SW480 (cell line): ENCODE results near the gene GRAMD1A.
"Not testable (repeated sequence)": the region's sequence is repeated elsewhere in the genome, so short reads cannot be mapped to it uniquely, and the experiment has no call there.

Source experiments
- DNase-seq: peaks from one replicate; pipeline ENCODE4 v3.0.0-alpha.2; 2016; ENCODE audit warnings: low spot score

The GRAMD1A gene

DNA sequence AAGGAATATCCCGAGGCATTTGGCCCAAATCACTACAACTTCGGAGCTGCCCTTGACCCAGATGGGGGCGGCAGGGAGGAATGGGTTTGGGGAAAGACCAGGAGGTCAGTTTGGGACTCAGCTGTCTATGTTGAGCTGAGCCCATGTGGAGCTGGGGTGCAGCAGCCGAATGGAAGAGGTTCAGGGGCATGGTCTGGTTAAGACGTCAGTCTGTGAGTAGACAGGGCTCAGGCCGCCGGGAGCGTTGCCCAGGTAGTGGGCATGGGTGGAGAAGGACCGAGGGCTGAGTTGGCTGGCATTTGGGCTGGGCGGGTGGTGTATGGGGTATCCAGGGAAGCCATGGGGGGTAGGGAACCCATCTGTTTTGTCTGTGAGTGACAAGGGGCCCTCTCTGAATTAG, 20.9 kb downstream of the GRAMD1A start:
- DNase-seq = no peak

DNA sequence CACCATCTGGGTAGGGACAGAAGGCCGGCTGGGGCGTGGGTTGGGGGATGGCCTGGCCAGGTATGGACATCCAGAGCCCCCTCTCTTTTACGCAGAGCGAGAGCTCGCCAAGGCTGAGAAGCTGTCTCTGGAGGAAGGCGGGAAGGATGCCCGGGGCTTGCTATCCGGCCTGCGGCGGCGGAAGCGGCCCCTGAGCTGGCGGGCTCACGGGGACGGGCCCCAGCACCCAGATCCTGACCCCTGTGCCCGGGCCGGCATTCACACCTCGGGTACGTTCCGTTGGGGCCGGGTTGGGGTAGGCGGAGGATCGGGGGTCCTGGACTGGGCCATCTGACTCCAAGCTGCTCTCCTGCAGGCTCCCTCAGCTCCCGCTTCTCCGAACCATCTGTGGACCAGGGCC, 21.5 kb downstream of the GRAMD1A start:
- no peak for DNase-seq

DNA sequence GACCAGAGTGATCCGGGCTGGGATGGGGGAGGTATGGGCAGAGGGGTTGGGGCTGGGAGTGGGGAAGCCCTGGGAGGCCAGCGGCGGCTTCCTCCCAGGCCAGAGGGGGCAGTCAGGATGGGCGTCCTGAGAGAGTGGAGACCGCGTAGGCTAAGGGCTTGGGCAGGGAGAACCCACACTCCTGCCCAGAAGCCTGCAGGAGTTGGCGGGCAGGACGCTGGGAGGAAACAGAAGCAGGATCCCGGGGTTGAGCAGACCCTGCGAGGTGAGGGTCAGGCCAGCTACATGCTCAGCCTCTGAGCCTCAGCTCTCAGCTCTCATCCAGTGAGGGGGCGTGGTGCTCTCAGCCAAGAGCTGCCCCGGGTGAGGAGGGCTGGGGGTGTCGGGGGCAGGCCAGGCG, 22.3 kb downstream of the GRAMD1A start:
- DNase-seq = no peak

DNA sequence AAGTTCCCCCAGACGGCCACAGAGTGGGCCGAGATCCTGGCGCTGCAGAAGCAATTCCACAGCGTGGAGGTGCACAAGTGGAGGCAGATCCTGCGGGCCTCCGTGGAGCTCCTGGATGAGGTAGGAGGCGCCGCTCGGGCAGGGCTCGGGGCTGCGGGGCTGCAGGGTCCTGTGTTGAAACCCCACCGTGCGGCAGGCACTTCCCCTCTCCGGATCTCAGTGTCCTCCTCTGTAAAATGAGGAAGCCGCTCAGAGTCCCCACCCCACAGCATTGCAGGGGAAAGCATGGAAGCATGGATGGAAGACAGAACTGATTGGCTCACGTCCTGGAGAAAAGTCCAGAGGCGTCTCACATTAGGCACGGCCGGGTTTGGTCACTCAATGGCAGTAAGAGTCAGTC, 23.3 kb downstream of the GRAMD1A start:
- DNase-seq = no peak

DNA sequence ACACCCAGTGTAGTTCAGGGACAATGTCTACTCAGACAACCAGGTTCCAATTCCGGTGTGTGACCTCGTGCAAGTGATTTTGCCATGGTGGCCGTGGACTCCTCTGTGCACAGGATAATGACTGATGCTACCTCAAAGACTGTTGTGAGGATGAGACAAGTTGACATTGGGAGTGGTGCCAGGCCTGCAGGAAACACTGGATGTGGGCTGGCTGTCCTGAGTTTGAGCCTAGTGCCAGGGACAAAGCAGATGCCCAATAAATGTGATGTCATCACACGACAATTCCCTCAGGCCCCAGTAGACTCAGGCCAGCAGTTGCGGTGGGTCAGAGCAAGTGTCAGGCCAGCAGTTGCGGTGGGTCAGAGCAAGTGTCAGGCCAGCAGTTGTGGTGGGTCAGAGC, 24.0 kb downstream of the GRAMD1A start:
- DNase-seq = no peak

DNA sequence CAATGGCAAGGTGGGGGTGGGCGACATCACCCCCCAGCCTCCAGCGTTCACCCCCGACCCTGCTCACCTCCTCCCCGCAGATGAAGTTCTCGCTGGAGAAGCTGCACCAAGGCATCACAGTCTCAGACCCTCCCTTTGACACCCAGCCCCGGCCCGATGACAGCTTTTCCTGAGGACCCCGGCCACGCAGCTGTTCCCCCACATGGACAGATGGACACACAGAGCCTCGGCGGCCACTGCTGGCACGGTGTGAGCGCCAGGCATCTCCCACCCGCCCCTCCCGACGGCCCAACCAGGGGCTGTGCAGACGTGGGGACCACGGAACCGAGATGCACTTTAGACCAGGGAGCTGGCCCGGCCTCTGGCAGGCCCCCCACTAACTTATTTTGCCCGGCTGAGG, 25.8 kb downstream of the GRAMD1A start:
- no peak for DNase-seq

DNA sequence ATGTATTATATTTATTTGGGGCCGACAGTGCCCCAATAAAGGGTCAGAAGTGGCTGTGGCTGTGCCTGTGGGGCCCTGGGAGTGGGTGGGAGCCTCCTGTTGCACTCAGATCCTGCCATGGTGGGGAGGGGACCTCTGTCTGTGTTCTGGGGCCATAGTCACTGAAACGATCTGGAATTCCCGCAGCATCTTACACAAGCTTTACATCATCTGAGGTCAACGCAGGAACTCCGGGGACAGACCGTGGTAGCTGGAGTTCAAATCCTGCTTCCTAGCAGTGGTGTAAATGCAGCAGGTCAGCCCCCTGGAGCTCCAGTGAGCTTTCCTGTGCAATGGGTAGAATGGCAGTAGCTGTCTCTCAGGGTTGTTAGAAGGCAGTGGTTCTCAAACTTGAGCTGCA, 26.3 kb downstream of the GRAMD1A start:
- no peak for DNase-seq

DNA sequence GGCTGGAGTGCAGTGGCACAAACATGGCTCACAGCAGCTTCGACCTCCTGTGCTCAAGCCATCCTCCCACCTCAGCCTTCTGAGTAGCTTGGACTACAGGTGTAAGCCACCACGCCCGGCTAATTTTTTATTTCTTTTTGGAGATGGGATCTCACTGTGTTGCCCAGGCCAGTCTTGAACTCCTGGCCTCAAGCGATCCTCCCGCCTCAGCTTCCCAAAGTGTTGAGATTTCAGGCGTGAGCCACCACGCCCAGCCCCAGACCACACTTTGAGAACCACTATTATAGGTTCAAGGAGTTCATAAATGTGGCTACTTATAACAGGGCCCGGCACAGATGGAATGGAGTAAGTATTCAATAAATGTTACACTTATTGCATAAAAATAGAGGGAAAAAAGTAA, 26.9 kb downstream of the GRAMD1A start:
- no peak for DNase-seq

DNA sequence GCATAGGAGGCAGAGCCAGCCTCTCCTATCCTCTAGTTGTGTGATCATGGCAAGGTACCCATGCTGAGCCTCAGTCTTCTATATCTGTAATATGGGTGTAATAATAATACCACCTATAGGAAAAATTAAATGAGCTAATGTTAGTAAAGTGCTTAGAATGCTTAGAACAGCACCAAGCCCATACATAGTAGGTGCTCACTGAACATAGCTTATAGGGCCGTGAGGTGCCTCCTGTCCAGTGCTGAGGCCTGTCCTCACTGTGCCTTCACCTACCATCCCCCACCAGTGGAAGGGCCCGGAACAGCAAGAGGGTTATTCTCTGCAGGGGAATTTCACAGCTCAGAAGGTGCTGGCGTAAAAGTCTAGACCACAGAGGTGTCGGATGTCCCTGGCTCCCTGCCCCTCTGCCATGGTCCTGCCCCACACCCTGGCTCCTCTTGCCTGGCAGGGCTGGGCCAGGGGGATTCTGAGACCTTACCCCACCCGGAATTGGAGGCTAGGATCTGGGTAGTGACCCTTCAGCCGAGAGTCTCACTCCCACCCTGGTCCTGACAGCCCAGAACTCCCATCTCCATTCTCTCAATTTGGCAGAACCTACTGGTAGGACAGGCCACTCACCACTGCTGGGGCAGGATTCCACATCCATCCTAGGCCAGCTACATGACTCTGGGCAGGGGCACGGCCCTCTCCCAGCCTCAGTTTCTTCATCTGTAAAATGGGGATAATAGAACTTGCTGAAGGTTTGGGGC, 27.9 kb downstream of the GRAMD1A start:
- DNase-seq = peak; percentile 42

DNA sequence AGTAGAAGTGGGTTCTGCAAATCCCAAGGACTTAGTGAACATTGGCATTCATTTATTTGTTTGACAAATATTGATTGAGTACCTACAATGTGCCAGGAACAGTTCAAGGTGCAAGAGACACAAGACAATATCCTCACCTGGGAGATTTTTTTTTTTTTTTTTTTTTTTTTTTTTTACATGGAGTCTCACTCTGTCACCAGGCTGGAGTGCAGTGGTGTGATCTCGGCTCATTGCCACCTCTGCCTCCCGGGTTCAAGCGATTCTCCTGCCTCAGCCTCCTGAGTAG, 28.4 kb downstream of the GRAMD1A start:
- DNase-seq = not testable (repeated sequence)

DNA sequence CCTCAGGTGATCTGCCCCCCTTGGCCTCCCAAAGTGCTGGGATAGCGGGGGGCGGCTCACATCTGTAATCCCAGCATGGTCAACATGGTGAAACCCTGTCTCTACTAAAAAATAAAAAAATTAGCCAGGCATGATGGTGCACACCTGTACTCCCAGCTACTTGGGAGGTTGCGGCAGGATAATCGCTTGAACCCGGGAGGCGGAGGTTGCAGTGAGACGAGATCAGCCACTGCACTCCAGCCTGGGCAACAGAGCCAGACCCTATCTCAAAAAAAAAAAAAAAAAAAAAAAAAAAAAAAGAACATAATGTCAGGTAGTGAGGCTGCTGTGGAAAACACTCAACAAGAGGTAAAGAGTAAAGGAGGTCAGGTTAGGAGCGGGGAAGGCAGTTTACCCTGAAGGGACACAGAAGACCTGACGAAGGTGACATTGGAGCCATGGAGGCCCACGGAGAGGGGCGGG, 29.2 kb downstream of the GRAMD1A start:
- not testable (repeated sequence) for DNase-seq

DNA sequence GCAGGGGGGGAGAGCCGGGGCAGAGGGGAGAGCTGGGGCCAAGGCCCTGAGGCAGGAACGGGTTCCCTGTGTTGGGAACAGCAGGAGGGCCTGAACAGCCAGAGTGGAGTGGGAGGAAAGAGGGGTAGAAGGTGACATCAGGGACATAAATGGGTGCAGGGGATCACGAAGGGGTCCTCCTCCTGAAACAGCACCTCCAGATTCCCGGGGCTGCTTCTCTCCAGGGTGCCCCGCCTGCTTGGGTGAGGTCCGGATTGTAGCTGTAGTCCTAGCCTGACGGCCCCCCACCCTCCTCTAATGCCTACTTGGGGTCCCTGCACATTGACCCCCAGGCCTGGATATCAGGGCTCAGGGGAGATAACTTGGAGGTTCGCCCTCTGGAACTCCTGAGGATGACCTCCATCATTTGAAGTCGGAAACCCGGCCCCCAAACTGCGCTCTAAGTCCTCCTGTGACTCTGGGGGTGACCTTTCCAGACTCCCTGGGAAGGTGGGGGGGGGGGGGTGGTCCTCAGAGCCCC, 29.7 kb downstream of the GRAMD1A start:
- no peak for DNase-seq

DNA sequence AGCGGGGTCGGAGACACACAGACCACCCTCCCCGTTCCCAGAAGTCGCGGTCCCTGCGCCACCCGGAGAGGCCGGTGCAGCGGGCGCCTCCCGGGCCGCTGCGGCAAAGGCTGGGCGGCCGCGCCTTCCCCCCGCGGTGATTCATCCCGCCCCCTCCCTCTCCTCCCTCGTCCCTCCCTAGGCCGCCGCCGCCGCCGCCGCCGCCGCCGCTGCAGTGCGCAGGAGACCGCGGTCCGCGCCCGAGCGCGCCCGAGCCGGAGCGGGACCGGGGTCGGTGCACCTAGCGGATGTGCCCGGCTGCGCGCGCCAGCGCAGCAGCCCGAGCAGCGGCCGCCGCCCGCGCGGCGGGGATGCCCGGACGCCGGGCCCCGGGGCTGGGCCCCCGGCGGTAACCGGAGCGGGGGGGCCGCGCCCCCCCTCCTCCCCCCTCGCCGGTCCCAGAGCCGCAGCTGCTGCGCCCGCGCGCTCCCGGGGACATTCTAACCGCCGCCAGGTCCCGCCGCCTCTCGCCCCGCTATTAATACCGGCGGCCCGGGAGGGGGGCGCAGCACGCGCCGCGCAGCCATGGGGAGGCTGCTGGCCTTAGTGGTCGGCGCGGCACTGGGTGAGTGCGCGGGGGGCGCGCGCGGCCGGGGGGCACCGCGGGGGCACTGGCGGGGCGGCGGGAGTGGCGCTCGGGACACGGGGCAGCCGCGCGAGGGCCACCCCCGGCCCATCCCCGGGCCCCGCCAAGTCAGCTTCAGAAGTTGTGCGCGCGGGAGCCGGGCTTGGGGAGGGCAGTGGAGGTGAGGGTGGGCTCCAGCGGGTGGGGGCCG, 30.3 kb downstream of the GRAMD1A start, which contains the start of gene SCN1B:
Gene SCN1B, plus strand, starts transcription at position 214 of the 815 bp plus-strand sequence. Its CDS starts 351 bp downstream, at position 565.
- peak; percentile 77 for DNase-seq

DNA sequence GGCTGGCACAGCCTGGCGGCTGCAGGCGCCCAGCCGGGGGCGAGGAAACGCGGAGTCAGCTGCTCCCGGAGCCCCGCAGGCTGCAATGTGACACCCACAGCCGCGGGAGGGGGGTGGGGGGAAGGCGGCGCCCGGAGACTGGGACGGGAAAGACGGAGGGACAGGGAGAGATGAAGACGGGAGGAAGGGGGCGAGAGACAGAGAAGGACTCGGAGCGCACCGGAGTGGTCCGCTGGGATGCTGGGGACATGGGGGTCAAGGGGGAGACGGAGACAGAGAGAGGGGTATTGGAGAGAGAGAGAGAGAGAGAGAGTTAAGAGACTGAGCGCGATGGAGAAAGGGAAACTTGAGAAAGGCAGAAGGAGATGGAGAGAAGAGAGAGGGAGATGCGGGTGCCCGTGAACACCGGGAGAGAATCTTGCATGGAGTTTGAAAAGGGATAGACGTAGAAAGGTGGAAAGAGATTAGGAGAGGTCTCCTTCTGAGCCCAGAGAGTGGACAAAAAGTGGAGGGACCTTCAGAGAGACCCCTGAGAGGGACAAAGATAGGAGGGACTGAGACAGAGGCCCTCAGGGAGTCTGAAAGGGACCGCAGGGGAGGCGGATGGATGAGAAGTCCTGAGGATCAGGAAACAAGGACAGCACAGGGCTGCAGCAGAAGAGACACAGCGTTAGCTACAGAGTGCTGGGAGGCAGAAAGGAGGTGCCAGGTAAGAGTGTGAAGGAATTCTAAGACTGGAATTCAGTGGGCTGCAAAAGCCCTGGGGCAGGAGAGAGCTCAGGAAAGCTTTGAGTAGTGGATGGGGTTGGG, 31.2 kb downstream of the GRAMD1A start:
- no peak for DNase-seq

DNA sequence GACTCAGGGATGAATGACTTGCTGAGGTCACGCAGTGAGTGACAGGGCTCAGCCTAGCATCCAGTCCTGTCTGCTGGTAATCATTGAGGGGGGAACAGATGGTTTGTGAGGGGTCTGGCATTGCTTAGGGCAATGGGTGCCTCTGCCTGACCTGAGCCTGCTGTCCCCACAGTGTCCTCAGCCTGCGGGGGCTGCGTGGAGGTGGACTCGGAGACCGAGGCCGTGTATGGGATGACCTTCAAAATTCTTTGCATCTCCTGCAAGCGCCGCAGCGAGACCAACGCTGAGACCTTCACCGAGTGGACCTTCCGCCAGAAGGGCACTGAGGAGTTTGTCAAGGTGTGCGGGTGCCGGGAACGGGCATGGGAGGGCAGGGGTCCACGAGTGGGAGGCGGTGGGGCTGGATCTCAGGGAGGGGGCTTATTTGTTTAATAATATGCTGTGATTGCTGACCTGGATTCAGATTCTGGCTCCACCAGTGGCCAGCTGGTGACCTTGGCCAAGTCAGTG, 32.3 kb downstream of the GRAMD1A start:
- no peak for DNase-seq

DNA sequence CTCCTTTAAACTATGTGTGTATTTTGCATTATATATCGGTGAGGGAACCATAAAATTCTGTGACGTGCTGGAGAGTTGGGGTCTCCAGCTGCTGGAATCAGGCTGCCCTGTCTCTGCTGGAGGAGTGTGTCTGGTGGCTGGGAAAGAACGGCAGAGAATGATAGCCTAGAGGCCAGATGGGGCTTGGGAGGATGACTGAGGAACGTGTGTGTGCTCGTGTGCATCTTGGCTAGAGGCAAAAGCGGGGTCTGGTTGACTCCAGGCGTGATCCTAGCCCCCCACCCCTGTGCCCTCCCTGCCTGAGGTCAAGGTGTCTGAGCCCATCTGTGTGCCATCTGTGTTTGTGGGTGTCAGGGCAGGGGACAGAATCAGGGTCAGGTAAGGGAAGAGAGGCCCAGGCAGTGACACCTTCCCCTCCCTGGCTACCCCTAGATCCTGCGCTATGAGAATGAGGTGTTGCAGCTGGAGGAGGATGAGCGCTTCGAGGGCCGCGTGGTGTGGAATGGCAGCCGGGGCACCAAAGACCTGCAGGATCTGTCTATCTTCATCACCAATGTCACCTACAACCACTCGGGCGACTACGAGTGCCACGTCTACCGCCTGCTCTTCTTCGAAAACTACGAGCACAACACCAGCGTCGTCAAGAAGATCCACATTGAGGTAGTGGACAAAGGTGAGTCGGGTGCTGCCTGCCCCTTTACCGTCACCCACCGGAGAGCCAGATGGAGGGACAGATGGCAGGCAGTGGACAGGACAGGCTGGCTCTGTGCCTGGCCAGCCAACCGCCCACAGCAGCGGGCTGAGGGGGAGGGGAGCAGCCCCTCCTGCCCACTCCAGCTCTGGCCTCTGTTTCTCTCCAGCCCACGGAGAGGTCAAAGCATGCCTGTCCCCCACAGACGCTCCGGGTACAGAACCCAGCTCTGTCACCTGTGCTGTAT, 33.2 kb downstream of the GRAMD1A start:
- DNase-seq = no peak

DNA sequence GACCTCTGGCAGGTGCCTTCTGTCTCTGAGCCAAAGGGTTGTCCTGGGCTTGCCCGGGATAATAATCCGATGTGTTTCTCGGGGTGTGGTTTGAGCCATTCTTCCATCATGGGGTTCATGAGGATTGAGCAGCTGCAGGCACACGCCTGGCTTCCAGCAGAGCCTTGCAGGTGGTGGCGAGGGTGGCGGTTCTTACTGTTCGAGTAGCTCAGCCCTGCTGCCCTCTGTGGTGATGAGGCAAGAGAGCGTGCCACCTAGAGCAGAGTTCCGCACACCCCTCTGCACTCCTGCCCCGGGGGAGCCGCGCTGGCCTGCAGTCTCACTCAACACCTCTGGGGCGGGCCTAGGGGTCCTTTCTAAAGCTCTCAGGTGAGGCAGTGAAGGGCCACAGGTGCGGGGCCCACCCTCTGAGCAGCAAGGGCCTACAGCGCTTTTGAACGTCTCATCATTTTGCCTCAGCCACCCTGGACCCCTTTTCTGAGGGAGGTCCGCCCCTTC, 33.9 kb downstream of the GRAMD1A start:
- DNase-seq = no peak

DNA sequence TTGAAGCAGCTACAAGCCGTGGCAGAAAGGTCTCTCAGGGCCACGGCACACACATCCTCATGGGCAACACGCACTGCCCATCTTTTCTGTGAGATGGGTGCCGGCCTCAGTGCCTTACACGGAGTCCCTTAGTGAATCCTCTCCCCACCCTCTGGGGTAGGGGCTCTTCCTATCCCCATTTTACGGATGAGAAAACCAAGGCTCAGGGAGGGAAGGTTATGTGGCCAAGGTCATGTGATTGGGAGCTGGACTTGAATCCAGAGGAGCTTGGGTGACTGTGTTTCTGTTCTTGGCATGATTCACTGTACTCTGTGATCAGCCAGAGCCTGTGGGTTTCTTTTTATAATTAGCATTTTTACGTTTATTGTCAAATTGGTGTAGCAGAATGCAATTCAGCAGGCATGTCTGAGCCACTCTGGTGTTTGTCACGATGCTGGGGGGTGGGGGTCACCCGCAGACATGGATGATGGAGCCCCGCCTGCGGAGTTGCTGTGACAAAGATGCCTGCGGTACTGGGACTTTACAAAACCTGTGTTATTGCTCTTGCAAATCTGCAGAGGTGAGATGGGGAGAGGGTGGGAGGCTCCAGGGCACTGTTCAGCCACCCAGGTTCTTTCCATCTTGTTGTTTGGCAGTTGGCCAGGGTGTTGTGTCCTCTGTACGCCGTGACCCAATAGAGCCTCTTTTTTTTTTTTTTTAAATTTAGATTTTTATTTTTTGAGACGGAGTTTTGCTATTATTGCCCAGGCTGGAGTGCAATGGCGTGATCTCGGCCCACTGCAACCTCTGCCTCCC, 34.7 kb downstream of the GRAMD1A start:
- DNase-seq = no peak

DNA sequence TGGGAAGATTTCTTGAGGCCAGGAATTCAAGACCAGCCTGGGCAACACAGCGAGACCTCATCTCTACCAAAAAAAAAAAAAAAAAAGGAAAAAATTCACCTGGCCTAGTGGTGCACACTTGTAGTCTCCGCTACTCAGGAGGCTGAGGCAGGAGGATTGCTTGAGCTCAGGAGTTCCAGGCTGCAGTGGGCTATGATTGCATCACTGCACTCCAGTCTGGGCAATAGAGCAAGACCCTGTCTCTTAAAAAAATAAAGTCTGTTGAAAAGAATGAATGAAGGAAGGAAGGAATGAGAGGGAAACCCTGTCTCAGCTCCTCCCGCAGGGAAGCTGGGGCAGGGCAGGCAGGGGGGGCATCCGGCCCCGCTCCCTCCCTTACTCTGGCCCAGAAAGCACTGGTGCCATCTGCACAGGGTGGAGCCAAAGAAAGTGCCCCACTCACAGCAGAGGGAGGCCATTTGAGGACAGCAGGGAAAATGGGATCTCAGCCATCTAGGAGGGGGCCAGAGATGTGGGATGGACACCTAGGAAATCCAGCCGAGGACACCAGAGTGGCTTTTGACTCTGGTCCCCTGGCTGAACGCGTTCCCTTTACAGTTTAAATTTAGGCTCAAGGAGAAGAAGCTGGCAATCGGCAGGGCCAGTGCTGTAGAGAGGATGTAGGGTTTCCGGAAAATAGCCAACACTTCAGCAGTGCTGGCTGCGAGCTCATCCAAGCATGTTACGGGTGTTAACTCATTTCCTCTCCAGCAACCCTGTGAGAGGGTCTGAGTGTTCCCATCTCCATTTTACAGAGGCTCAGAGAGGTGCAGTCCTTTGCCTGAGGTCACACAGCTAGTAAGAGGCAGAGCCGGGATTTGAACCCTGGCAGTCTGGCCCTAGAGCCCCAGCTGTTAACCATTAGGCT, 37.8 kb downstream of the GRAMD1A start:
- DNase-seq = no peak
